GM18907 (cell line): ENCODE data around the gene CT45A6.
"Not testable (repeated sequence)": the region's sequence is repeated elsewhere in the genome, so short reads cannot be mapped to it uniquely, and the experiment has no call there.

Experiments used
- ATAC-seq: cut with Tn5 transposase; IDR thresholded peaks from one replicate; pipeline ENCODE4 v1.9.1; 2021; ENCODE audit warnings: mild to moderate bottlenecking, moderate library complexity; ENCODE audit not compliant: unreplicated experiment

Gene CT45A6, protein sequence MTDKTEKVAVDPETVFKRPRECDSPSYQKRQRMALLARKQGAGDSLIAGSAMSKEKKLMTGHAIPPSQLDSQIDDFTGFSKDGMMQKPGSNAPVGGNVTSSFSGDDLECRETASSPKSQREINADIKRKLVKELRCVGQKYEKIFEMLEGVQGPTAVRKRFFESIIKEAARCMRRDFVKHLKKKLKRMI

GRCh38 chrX:135802687-135803086 lies at the start of gene CT45A6:
Gene CT45A6, minus strand, starts transcription at chrX:135802787. Its CDS starts 3,794 bp downstream, at chrX:135798993.
- not testable (repeated sequence) for ATAC-seq

DNA sequence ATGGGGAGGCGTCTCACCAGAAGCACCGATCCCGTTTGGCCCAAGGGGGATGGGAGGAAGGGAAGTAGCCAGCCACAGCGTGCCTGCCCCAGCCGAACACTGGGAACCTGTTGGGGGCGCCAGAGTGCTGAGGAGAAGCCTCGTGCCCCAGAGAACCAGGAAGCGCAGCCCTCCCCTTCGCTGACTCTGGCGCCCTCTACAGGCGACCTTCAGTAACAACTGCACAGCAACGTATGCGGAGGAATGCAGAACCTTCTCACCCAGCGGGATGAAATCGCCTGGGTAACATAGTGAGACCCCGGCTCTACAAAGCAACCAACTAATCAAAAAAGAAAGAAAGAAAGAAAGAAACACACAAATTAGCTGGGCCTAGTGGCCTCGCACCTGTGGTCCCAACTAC lies 34.6 kb upstream of the CT45A6 start, which contains the start of gene CT45A7:
Gene CT45A7 (minus strand): TSS at position 101 of the 400 bp plus-strand sequence. CDS start 3,747 bp downstream, outside the sequence.
- ATAC-seq, result not testable (repeated sequence)

GRCh38 chrX:135819912-135820311 lies 17.3 kb upstream of the CT45A6 start, which contains the start of gene CT45A2:
Gene CT45A2, minus strand, starts transcription at chrX:135820012. Its CDS starts 3,747 bp downstream, at chrX:135816265.
- ATAC-seq, result not testable (repeated sequence)

- ATAC-seq, result not testable (repeated sequence)
Measured at GRCh38 chrX:135785403-135785802, 17.2 kb downstream of the CT45A6 start, which contains the start of gene CT45A5. Gene CT45A5, minus strand, starts transcription at chrX:135785503. Its CDS starts 3,774 bp downstream, at chrX:135781729.

- ATAC-seq, result not testable (repeated sequence)
Measured at GRCh38 chrX:135768091-135768490, 34.5 kb downstream of the CT45A6 start, which contains the start of gene CT45A3. Gene CT45A3, minus strand, starts transcription at chrX:135768191. Its CDS starts 3,747 bp downstream, at chrX:135764444.

GRCh38 chrX:135744739-135745138 lies 57.8 kb downstream of the CT45A6 start:
- not testable (repeated sequence) for ATAC-seq
